Lung (tissue), 12 donors: Measurements from ENCODE around the gene MAP3K7CL. TPM values are rescaled to one million over a fixed set of nuclear protein-coding genes. Genes with fewer than 3 reads are reported as not detected.

Source experiments
- ATAC-seq: fragments of 200-7000 bp; cut with Tn5 transposase; one replicate; pipeline ENCODE4 v1.9.1; 2020; ENCODE audit warnings: moderate number of reproducible peaks; ENCODE audit not compliant: insufficient read depth, low FRiP score
- DNase-seq, 3 donors: peaks; one replicate each; pipeline ENCODE4 v3.0.0-alpha.2; 2013 to 2017
- H3K27ac ChIP-seq, 2 donors: one replicate each; pipeline ENCODE4 v1.5.1; 2013; ENCODE audit warnings: mild to moderate bottlenecking in 2 of 2, moderate library complexity in 2 of 2, control low read depth in 1 of 2, inconsistent platforms in 1 of 2, low read depth in 1 of 2, low read length in 1 of 2
- H3K27me3 ChIP-seq, 3 donors: one replicate each; pipeline ENCODE4 v1.5.1; 2013; ENCODE audit warnings: low read length in 2 of 3; ENCODE audit not compliant: control insufficient read depth in 3 of 3, insufficient read depth in 3 of 3
- H3K36me3 ChIP-seq, 4 donors: one replicate each; pipeline ENCODE4 v1.5.1; 2013; ENCODE audit warnings: low read length in 4 of 4, mild to moderate bottlenecking in 1 of 4, moderate library complexity in 1 of 4; ENCODE audit not compliant: control insufficient read depth in 4 of 4, insufficient read depth in 4 of 4
- H3K4me1 ChIP-seq, 5 donors: one replicate each; pipeline ENCODE4 v1.5.1; 2013; ENCODE audit warnings: low read length in 5 of 5, mild to moderate bottlenecking in 2 of 5, moderate library complexity in 1 of 5; ENCODE audit not compliant: control insufficient read depth in 5 of 5, insufficient read depth in 5 of 5
- H3K4me3 ChIP-seq: one replicate; pipeline ENCODE4 v1.5.1; 2013; ENCODE audit warnings: mild to moderate bottlenecking, control low read depth, moderate library complexity
- H3K9ac ChIP-seq, 2 donors: one replicate each; pipeline ENCODE4 v1.5.1; 2013; ENCODE audit warnings: low read length in 2 of 2, control low read depth in 1 of 2; ENCODE audit not compliant: insufficient read depth in 1 of 2
- H3K9me3 ChIP-seq, 4 donors: one replicate each; pipeline ENCODE4 v1.5.1; 2013; ENCODE audit warnings: low read length in 3 of 4, mild to moderate bottlenecking in 1 of 4, moderate library complexity in 1 of 4; ENCODE audit not compliant: control insufficient read depth in 4 of 4, insufficient read depth in 3 of 4
- WGBS, 2 donors: extraction: QIAGEN DNeasy Blood & Tissue Kit; methylation state at CpG; one replicate each; pipeline ENCODE4 v1.1.7; 2013; 5-methylcytosine and 5-hydroxymethylcytosine counted together
- polyA plus RNA-seq, 2 donors: library from polyadenylated mRNA; stranded (reverse); fragments of 200-250 nt; gene quantifications; one replicate each; pipeline ENCODE4 v1.2.1, GENCODE V29; 2013
- total RNA-seq, 2 donors: library from RNA; depleted of rRNA in 1 of 2; stranded (reverse); fragments of >200 nt in 1 of 2; gene quantifications; one replicate each; pipeline ENCODE4 v1.2.1, GENCODE V29; 2014 to 2021
- TF ChIP-seq, protein P1 (sequence below): IDR thresholded peaks from 2 replicates; pipeline ENCODE4 v1.5.1; 2012; ENCODE audit warnings: mild to moderate bottlenecking; ENCODE audit errors: control extremely low read depth, extremely low read depth
- donor health status: control.
- donor health status: control.
- donor health status: Bipolar disorder and iron deficiency.
- donor health status: healthy.
- donor health status: DM: yes; HTN: yes; CAD: no.

MAP3K7CL gene
- total and polyA plus RNA-seq, 4 donors = 5.6 to 15.1 (median 8.3) TPM

DNA sequence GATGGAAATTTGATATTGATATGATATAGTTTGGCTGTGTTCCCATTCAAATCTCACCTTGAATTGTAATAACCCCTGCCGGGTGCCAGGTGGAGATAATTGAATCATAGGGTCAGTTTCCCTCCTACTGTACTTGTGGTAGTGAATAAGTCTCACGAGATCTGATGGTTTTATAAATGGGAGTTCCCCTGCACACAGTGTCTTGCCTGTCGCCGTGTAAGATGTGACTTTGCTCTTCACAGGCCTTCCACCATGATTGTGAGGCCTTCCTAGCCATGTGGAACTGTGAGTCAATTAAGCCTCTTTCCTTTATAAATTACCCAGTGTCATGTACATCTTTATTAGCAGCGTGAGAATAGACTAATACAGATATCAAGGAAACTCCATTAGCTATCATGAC is 74.6 kb downstream of the MAP3K7CL start:
- Histone ChIP-seq H3K4me3 (no peak overlapping the region), H3K36me3 (no peaks in the 10 kb centered on the region), H3K9me3 (peaks cover 0 to 7% (median 0%) of the 10 kb centered on the region in 4 donors), H3K4me1 (peaks cover 0 to 7% (median 0%) of the 10 kb centered on the region in 5 donors), H3K27ac (no peak overlapping the region), H3K27me3 (no peaks in the 10 kb centered on the region), H3K9ac (no peak overlapping the region)
- no peak for ATAC-seq
- WGBS, 2 donors = 94 to 95% methylated on average over 5 of the region's 5 CpGs
- no peak for DNase-seq
- TF ChIP-seq, protein P1, sequence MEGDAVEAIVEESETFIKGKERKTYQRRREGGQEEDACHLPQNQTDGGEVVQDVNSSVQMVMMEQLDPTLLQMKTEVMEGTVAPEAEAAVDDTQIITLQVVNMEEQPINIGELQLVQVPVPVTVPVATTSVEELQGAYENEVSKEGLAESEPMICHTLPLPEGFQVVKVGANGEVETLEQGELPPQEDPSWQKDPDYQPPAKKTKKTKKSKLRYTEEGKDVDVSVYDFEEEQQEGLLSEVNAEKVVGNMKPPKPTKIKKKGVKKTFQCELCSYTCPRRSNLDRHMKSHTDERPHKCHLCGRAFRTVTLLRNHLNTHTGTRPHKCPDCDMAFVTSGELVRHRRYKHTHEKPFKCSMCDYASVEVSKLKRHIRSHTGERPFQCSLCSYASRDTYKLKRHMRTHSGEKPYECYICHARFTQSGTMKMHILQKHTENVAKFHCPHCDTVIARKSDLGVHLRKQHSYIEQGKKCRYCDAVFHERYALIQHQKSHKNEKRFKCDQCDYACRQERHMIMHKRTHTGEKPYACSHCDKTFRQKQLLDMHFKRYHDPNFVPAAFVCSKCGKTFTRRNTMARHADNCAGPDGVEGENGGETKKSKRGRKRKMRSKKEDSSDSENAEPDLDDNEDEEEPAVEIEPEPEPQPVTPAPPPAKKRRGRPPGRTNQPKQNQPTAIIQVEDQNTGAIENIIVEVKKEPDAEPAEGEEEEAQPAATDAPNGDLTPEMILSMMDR = no peak

- no peak for DNase-seq
- TF ChIP-seq, protein P1 = no peak
- ATAC-seq = no peak
- Histone ChIP-seq H3K27ac (no peak overlapping the region), H3K9me3 (peaks cover 0 to 4% (median 0%) of the 10 kb centered on the region in 4 donors), H3K9ac (no peak overlapping the region), H3K27me3 (no peaks in the 10 kb centered on the region), H3K4me1 (peaks cover 0 to 7% (median 0%) of the 10 kb centered on the region in 5 donors), H3K4me3 (no peak overlapping the region), H3K36me3 (no peaks in the 10 kb centered on the region)
- 74 to 94% methylated on average over 3 of the region's 3 CpGs for WGBS, 2 donors
Observed at GRCh38 chr21:29205988-29206387, 75.5 kb downstream of the MAP3K7CL start.

- no peak for ATAC-seq
- DNase-seq = no peak
- H3K4me3 ChIP-seq = no peak overlapping the region
- TF ChIP-seq, protein P1 = no peak
- no peaks in the 10 kb centered on the region for H3K27me3 ChIP-seq
- no peak overlapping the region for H3K27ac ChIP-seq
- peaks cover 0 to 7% (median 0%) of the 10 kb centered on the region in 5 donors for H3K4me1 ChIP-seq
- H3K9ac ChIP-seq = no peak overlapping the region
- H3K36me3 ChIP-seq = no peaks in the 10 kb centered on the region
- no peaks in the 10 kb centered on the region for H3K9me3 ChIP-seq
- WGBS, 2 donors = 88 to 95% methylated on average over 4 of the region's 4 CpGs
Observed at GRCh38 chr21:29206445-29206844, 76.0 kb downstream of the MAP3K7CL start.

GRCh38 chr21:29207201-29207600 is 76.8 kb downstream of the MAP3K7CL start:
- peaks cover 0 to 7% (median 0%) of the 10 kb centered on the region in 5 donors for H3K4me1 ChIP-seq
- no peak overlapping the region for H3K9ac ChIP-seq
- no peak for DNase-seq
- H3K27ac ChIP-seq = no peak overlapping the region
- H3K36me3 ChIP-seq = no peaks in the 10 kb centered on the region
- 75 to 82% methylated on average over 3 of the region's 3 CpGs for WGBS, 2 donors
- no peaks in the 10 kb centered on the region for H3K9me3 ChIP-seq
- no peak overlapping the region for H3K4me3 ChIP-seq
- ATAC-seq = no peak
- TF ChIP-seq, protein P1 = no peak
- no peaks in the 10 kb centered on the region for H3K27me3 ChIP-seq
